Measurements from ENCODE around the gene TTC14.
A peak's percentile ranks its signal among the peaks of the same experiment; 100 is the strongest.
"Not testable (repeated sequence)": the region's sequence is repeated elsewhere in the genome, so short reads cannot be mapped to it uniquely, and the experiment has no call there.

The TTC14 gene
- long read RNA-seq, donor 1, full-length matches to known transcripts = 15 of 15 reads
- long read RNA-seq, donor 1, partial matches to known transcripts = 0 of 15 reads
- long read RNA-seq, donor 1, other reads (novel, unspliced or antisense) = 0 of 15 reads
- long read RNA-seq, donor 2, full-length matches to known transcripts = 6 of 15 reads
- long read RNA-seq, donor 2, partial matches to known transcripts = 9 of 15 reads
- long read RNA-seq, donor 2, other reads (novel, unspliced or antisense) = 0 of 15 reads
- long read RNA-seq, donor 3, full-length matches to known transcripts = 4 of 12 reads
- long read RNA-seq, donor 3, partial matches to known transcripts = 8 of 12 reads
- long read RNA-seq, donor 3, other reads (novel, unspliced or antisense) = 0 of 12 reads
- long read RNA-seq, donor 4, full-length matches to known transcripts = 10 of 15 reads
- long read RNA-seq, donor 4, partial matches to known transcripts = 5 of 15 reads
- long read RNA-seq, donor 4, other reads (novel, unspliced or antisense) = 0 of 15 reads
- long read RNA-seq, donor 5, full-length matches to known transcripts = 10 of 10 reads
- long read RNA-seq, donor 5, partial matches to known transcripts = 0 of 10 reads
- long read RNA-seq, donor 5, other reads (novel, unspliced or antisense) = 0 of 10 reads
- long read RNA-seq, donor 6, full-length matches to known transcripts = 9 of 35 reads
- long read RNA-seq, donor 6, partial matches to known transcripts = 26 of 35 reads
- long read RNA-seq, donor 6, other reads (novel, unspliced or antisense) = 0 of 35 reads
- long read RNA-seq, donor 7, full-length matches to known transcripts = 16 of 16 reads
- long read RNA-seq, donor 7, partial matches to known transcripts = 0 of 16 reads
- long read RNA-seq, donor 7, other reads (novel, unspliced or antisense) = 0 of 16 reads
- long read RNA-seq, donor 8, full-length matches to known transcripts = 12 of 12 reads
- long read RNA-seq, donor 8, partial matches to known transcripts = 0 of 12 reads
- long read RNA-seq, donor 8, other reads (novel, unspliced or antisense) = 0 of 12 reads

- peak; percentile 87 for DNase-seq
Observed at GRCh38 chr3:180601688-180602666, at the start of gene TTC14. Gene TTC14 (plus strand): TSS chr3:180602163. CDS start chr3:180602262, 99 bp downstream.

GRCh38 chr3:180563406-180563805 lies 38.6 kb upstream of the TTC14 start:
- no peak for DNase-seq

DNA sequence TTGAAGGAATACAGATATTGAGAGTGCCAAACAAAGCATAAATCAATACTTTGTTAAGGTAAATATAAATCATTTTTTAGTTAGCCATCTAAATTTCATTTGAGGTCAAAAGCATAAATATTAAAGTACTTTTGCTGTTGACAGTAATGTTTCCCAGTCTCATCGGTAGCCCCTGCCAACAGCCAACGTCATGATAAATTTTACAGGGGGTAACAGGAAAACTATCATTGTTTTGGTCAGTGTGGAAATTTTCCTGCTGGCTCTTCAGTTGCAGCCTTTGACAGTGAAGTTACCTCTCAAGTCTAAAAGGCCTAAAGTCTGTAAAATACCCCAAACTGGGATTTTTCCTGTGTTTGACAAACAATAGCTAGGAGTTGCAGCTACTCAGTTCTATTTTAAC lies 37.3 kb upstream of the TTC14 start:
- DNase-seq = no peak

DNA sequence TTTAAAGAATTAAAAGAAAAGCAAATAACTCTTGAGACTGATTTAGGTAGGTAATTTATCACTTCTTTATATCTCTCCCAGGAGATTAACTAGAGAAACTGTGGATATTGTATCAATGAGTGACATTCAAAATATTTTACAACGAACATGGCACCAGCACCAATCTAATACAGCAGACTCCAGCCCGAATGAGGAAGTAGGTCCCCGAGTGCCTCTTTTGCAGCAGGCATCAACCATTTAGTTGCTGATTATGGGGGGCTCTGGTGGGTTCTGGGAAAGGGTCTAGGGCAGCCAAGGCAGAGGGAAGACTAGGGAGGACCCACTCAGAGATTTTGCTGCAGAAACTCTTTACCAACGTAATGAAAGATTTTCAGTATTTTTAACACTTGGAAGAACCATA lies 31.7 kb upstream of the TTC14 start:
- no peak for DNase-seq

GRCh38 chr3:180571831-180572598 lies 29.9 kb upstream of the TTC14 start:
- no peak for DNase-seq

GRCh38 chr3:180575571-180575970 lies 26.4 kb upstream of the TTC14 start:
- no peak for DNase-seq

- DNase-seq = no peak
Observed at GRCh38 chr3:180580934-180581333, 21.0 kb upstream of the TTC14 start.

DNA sequence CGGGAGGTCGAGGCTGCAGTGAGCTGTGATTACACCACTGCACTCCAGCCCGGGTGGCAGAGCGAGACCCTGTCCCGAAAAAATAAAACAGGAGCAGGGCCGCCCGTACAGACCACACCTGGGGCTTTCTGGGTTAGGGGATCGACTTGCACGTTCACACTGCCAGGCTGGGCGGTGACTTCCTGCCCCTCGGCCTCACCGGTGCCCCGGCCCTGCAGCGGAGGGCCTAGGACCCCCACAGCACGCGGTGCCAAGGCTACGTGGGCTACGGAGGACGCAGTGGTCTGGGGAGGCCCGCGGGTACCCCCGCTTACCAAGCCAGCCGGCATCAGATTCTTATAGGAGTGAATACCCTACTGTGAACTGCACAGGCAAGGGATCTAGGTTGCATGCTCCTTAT lies 11.6 kb upstream of the TTC14 start:
- no peak for DNase-seq

GRCh38 chr3:180593631-180594030 lies 8.3 kb upstream of the TTC14 start:
- not testable (repeated sequence) for DNase-seq

GRCh38 chr3:180594631-180595558 lies 7.1 kb upstream of the TTC14 start:
- DNase-seq = no peak

GRCh38 chr3:180595559-180595935 lies 6.4 kb upstream of the TTC14 start:
- no peak for DNase-seq

- DNase-seq = no peak
Observed at GRCh38 chr3:180600473-180600872, 1.5 kb upstream of the TTC14 start.

- DNase-seq = no peak
Observed at GRCh38 chr3:180611006-180611405, 9.0 kb downstream of the TTC14 start.

GRCh38 chr3:180612364-180612763 lies 10.4 kb downstream of the TTC14 start:
- no peak for DNase-seq

DNA sequence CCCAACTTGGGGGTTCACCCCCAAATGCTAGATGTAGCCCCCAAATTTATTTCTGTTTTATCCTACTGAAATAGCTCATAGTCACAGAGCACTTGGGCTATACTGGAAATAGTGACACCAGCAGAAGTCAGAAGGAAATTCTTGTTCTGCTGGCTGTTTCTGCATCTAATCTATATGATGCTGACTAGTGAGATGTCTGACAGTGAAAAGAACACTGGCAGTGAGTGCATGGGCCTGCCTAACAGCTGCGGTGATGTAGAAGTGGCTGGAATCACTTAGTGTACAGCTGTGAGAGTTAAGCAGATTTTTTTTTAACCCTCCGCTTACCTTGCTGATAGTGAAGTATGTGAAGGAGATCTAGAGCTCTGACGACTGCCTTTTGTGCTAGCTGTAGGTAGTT lies 14.0 kb downstream of the TTC14 start:
- no peak for DNase-seq

DNA sequence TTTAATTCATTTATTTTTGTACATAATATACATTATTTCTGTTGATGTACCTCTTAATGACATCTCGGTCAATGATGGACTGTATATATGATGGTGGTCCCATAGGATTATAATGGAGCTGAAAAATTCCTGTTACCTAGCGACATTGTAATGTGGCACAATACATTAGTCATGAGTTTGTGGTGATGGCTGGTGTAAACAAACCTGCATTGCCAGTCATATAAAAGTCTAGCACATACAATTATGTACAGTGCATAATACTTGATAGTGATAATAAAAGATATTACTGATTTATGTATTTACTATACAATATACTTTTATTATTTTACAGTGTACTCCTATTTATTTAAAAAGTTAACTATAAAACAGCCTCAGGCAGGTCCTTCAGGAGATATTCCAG lies 15.1 kb downstream of the TTC14 start:
- DNase-seq = no peak

GRCh38 chr3:180618563-180618962 lies 16.6 kb downstream of the TTC14 start:
- not testable (repeated sequence) for DNase-seq

DNA sequence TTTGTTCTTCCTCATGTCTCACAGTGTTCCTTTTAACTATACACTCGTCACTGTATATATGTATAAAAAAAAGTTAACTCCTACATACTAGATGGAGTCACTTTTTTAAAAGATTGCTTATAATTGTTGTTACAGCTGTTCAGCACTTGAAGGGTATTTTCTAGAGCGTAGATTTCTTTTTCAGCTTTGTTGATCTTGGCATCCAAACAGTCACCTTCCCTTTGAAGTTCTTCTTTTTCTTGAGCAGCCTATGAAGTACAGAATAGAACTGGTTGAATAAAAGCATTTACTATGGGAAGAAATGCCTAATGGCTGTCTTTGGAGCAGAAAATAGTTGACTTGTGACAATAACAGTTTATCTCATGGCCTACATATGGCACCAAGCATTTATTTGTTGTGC lies 17.8 kb downstream of the TTC14 start:
- no peak for DNase-seq

- no peak for DNase-seq
Observed at GRCh38 chr3:180624714-180625113, 22.8 kb downstream of the TTC14 start.

DNA sequence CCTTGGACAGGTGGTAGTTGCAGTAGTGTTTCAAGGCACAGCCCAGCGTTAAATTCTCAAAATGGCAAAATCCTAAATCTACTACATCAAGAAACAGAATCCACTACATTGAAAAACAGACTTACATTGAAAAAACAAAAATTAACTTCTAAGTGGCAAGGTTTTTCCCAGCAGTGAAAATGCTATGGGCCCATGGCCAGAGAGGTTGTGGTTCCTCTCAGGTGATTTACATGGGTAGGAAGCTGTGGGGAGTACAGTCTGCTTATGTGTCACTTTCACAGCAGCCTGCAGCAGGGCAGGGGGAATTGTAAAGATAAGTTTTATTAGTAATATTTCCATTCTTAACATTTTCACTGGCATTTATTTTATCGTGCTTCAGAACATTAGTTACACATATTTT lies 24.9 kb downstream of the TTC14 start:
- DNase-seq = no peak
